ENCODE measurements around the gene NCOA1. TPM values are rescaled to one million over a fixed set of nuclear protein-coding genes. Genes with fewer than 3 reads are reported as not detected.
"Not testable (repeated sequence)": the region's sequence is repeated elsewhere in the genome, so short reads cannot be mapped to it uniquely, and the experiment has no call there.

Gene NCOA1
- total RNA-seq, 2 experiments from 2014 or later: 35.5 to 40.6 TPM

- peaks cover 9 to 14% of the 10 kb centered on the region in 2 experiments for H3K9me3 ChIP-seq (ENCODE audit: control insufficient read depth in 1 of 2, insufficient read depth in 1 of 2, low read length in 2 of 2)
- no peaks in the 10 kb centered on the region for H3K27me3 ChIP-seq (ENCODE audit: control insufficient read depth in 1 of 2, insufficient read depth in 2 of 2, low read length in 2 of 2)
- POLR2A ChIA-PET: no interaction called here
- H3K4me3 ChIP-seq (ENCODE audit: low read length): no peak overlapping the region
- no peaks in the 10 kb centered on the region for H3K4me1 ChIP-seq (ENCODE audit: insufficient read depth, low read length)
- no peaks in the 10 kb centered on the region for H3K27me3 Mint-ChIP-seq
- no peak overlapping the region for H3K27ac Mint-ChIP-seq
- peaks cover 52% of the 10 kb centered on the region for H3K4me1 Mint-ChIP-seq (ENCODE audit: low read depth)
- no peak overlapping the region for H3K4me3 Mint-ChIP-seq
- ATAC-seq (ENCODE audit: poor library complexity) (no peak), DNase-seq (no peak)
- CTCF ChIA-PET: no interaction called here
- H3K27ac ChIP-seq (ENCODE audit: low read depth in 1 of 2, low read length in 2 of 2): no peak overlapping the region
- intact Hi-C loops (cut with DNase I, micrococcal nuclease): no loop called here
- H3K9me3 Mint-ChIP-seq: peaks cover 4% of the 10 kb centered on the region
- no peaks in the 10 kb centered on the region for H3K36me3 ChIP-seq (ENCODE audit: insufficient read depth, low read length)
- no peak for TF ChIP-seq CTCF (IDR thresholded peaks at IDR 0.05)
- peaks cover 68% of the 10 kb centered on the region for H3K36me3 Mint-ChIP-seq (ENCODE audit: low read depth)
Observed at GRCh38 chr2:24530796-24531195, 39.7 kb downstream of the NCOA1 start.

GRCh38 chr2:24531610-24532009 is 40.6 kb downstream of the NCOA1 start:
- H3K27me3 ChIP-seq (ENCODE audit: control insufficient read depth in 1 of 2, insufficient read depth in 2 of 2, low read length in 2 of 2); H3K9me3 Mint-ChIP-seq; H3K36me3 ChIP-seq (ENCODE audit: insufficient read depth, low read length); H3K4me3 Mint-ChIP-seq; DNase-seq; H3K27ac Mint-ChIP-seq; ATAC-seq (ENCODE audit: poor library complexity); H3K27me3 Mint-ChIP-seq; H3K4me1 ChIP-seq (ENCODE audit: insufficient read depth, low read length); POLR2A ChIA-PET; CTCF ChIA-PET; intact Hi-C loops (cut with DNase I, micrococcal nuclease); H3K27ac ChIP-seq (ENCODE audit: low read depth in 1 of 2, low read length in 2 of 2); H3K4me3 ChIP-seq (ENCODE audit: low read length): not testable (repeated sequence)
- Mint-ChIP-seq H3K4me1 (ENCODE audit: low read depth) (peaks cover 53% of the 10 kb centered on the region), H3K36me3 (ENCODE audit: low read depth) (peaks cover 77% of the 10 kb centered on the region)
- H3K9me3 ChIP-seq (ENCODE audit: control insufficient read depth in 1 of 2, insufficient read depth in 1 of 2, low read length in 2 of 2): peaks cover 9 to 14% of the 10 kb centered on the region in 2 experiments

- H3K27ac Mint-ChIP-seq; intact Hi-C loops (cut with DNase I, micrococcal nuclease); H3K27me3 Mint-ChIP-seq; H3K27ac ChIP-seq (ENCODE audit: low read depth in 1 of 2, low read length in 2 of 2); H3K27me3 ChIP-seq (ENCODE audit: control insufficient read depth in 1 of 2, insufficient read depth in 2 of 2, low read length in 2 of 2); DNase-seq; ATAC-seq (ENCODE audit: poor library complexity); H3K4me3 ChIP-seq (ENCODE audit: low read length); H3K4me1 ChIP-seq (ENCODE audit: insufficient read depth, low read length); CTCF ChIA-PET; H3K4me3 Mint-ChIP-seq; POLR2A ChIA-PET; H3K9me3 Mint-ChIP-seq; H3K36me3 ChIP-seq (ENCODE audit: insufficient read depth, low read length): not testable (repeated sequence)
- Mint-ChIP-seq H3K36me3 (ENCODE audit: low read depth) (peaks cover 81% of the 10 kb centered on the region), H3K4me1 (ENCODE audit: low read depth) (peaks cover 52% of the 10 kb centered on the region)
- peaks cover 9 to 14% of the 10 kb centered on the region in 2 experiments for H3K9me3 ChIP-seq (ENCODE audit: control insufficient read depth in 1 of 2, insufficient read depth in 1 of 2, low read length in 2 of 2)
Observed at GRCh38 chr2:24532057-24532456, 41.0 kb downstream of the NCOA1 start.

GRCh38 chr2:24533574-24533973 is 42.5 kb downstream of the NCOA1 start:
- H3K4me1 ChIP-seq (ENCODE audit: insufficient read depth, low read length); H3K27ac Mint-ChIP-seq; H3K36me3 ChIP-seq (ENCODE audit: insufficient read depth, low read length); H3K4me3 ChIP-seq (ENCODE audit: low read length); ATAC-seq (ENCODE audit: poor library complexity); POLR2A ChIA-PET; CTCF ChIA-PET; intact Hi-C loops (cut with DNase I, micrococcal nuclease); H3K27me3 ChIP-seq (ENCODE audit: control insufficient read depth in 1 of 2, insufficient read depth in 2 of 2, low read length in 2 of 2); H3K27me3 Mint-ChIP-seq; H3K9me3 Mint-ChIP-seq; H3K27ac ChIP-seq (ENCODE audit: low read depth in 1 of 2, low read length in 2 of 2); DNase-seq; H3K4me3 Mint-ChIP-seq: not testable (repeated sequence)
- peaks cover 9 to 14% of the 10 kb centered on the region in 2 experiments for H3K9me3 ChIP-seq (ENCODE audit: control insufficient read depth in 1 of 2, insufficient read depth in 1 of 2, low read length in 2 of 2)
- Mint-ChIP-seq H3K36me3 (ENCODE audit: low read depth) (peaks cover 83% of the 10 kb centered on the region), H3K4me1 (ENCODE audit: low read depth) (peaks cover 42% of the 10 kb centered on the region)

Data from CD4-positive, alpha-beta T cell (primary cell).